ENCODE results near the gene CLIC3. TPM values are rescaled to one million over a fixed set of nuclear protein-coding genes. Genes with fewer than 3 reads are reported as not detected.

The CLIC3 gene
- total RNA-seq, 1 experiment from 2014 or later, result not detected

DNA sequence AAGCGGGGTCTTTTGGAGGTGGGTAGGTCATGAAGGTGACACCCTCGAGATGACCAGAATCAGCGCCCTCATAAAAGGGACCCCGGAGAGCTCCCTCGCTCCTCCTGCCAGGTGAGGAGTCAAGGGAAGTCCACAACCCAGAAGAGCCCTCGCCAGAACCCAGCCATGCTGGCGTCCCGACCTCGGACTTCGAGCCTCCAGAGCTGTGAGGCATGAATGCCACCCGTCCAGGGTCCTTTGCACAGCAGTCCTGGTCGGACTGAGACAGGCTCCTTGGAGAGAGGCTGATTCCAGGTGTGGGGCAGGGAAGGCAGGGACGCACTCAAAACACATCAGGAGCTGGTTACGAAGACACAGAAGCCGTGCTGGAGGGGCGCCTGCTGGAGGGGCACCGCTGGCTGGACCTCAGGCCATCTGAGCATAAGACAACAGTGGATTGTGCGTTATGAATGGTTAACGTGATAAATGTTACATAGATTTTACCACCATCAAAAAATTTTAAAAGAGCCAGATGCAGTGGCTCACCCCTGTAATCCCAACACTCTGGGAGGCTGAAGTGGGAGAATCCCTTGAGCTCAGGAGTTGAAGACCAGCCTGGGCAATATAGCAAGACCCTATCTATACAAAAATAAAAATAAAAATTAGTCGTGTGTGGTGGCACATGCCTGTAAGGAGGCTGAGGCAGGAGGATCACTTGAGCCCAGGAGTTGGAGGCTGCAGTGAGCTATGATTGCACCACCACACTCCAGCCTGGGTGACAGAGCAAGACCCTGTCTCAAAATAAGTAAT is 5.7 kb upstream of the CLIC3 start:
- DNase-seq, result no peak
- H3K27me3 ChIP-seq (ENCODE audit: low read length), result no peaks in the 10 kb centered on the region
- H3K9me3 ChIP-seq (ENCODE audit: low read length), result no peaks in the 10 kb centered on the region
- no peak overlapping the region for H3K4me3 ChIP-seq (ENCODE audit: low read length)
- H3K9ac ChIP-seq (ENCODE audit: low read length), result no peak overlapping the region
- H3K27ac ChIP-seq (ENCODE audit: low read length), result no peak overlapping the region
- H3K9me2 ChIP-seq (replicated peaks; ENCODE audit: insufficient read depth, low read length), result no peaks in the 10 kb centered on the region
- H3K4me1 ChIP-seq (ENCODE audit: low read length), result peaks cover 9% of the 10 kb centered on the region
- H3K79me2 ChIP-seq (ENCODE audit: low read length), result no peaks in the 10 kb centered on the region
- H3K36me3 ChIP-seq (ENCODE audit: insufficient read depth, low read length), result no peaks in the 10 kb centered on the region
- no peak overlapping the region for H2AFZ ChIP-seq (ENCODE audit: low read length)
- H3K4me2 ChIP-seq (ENCODE audit: low read depth, low read length, poor library complexity, severe bottlenecking), result no peak overlapping the region
- H4K20me1 ChIP-seq (ENCODE audit: insufficient read depth, low read depth, low read length), result no peaks in the 10 kb centered on the region

- H2AFZ ChIP-seq (ENCODE audit: low read length), result peak overlapping the region; percentile 65; the same call in 1 of the 2 replicates
Observed at GRCh38 chr9:137000177-137000930, 4.0 kb upstream of the CLIC3 start.

DNA sequence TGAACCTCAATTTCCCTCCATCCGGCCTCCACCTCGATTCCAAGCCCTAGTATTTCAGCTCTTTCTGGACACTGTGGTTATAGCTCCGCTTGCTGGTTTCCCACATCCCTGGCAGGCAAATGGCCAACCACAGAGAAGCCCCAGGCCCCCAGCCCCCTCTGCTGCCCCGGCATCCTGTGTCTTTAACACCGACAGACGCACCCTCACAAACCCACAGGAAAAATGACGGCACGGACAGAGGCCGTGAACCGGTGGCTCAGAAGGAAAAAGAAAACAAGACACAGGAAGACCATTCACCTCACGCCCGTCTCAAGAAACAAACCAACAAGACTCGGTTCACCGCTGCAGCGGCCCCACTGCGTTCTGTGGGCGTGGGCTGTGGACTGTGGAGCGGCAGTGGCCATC is 1.5 kb upstream of the CLIC3 start:
- no peaks in the 10 kb centered on the region for H3K9me3 ChIP-seq (ENCODE audit: low read length)
- H3K27me3 ChIP-seq (ENCODE audit: low read length), result no peaks in the 10 kb centered on the region
- no peak overlapping the region for H3K27ac ChIP-seq (ENCODE audit: low read length)
- no peak for DNase-seq
- H3K4me1 ChIP-seq (ENCODE audit: low read length), result peaks cover 24% of the 10 kb centered on the region
- no peaks in the 10 kb centered on the region for H3K9me2 ChIP-seq (replicated peaks; ENCODE audit: insufficient read depth, low read length)
- H3K4me2 ChIP-seq (ENCODE audit: low read depth, low read length, poor library complexity, severe bottlenecking), result no peak overlapping the region
- H3K79me2 ChIP-seq (ENCODE audit: low read length), result 0 out of 2 replicates have a peak, but pooled peaks cover 5% of the 10 kb centered on the region
- no peak overlapping the region for H3K9ac ChIP-seq (ENCODE audit: low read length)
- H2AFZ ChIP-seq (ENCODE audit: low read length), result no peak overlapping the region
- no peaks in the 10 kb centered on the region for H3K36me3 ChIP-seq (ENCODE audit: insufficient read depth, low read length)
- no peak overlapping the region for H3K4me3 ChIP-seq (ENCODE audit: low read length)
- peaks cover 6% of the 10 kb centered on the region; the same call in 1 of the 2 replicates for H4K20me1 ChIP-seq (ENCODE audit: insufficient read depth, low read depth, low read length)

More at GRCh38 chr9:137000177-137000930, 4.0 kb upstream of the CLIC3 start:
- H3K79me2 ChIP-seq (ENCODE audit: low read length), result no peaks in the 10 kb centered on the region
- peak overlapping the region; percentile 14 for H3K4me2 ChIP-seq (ENCODE audit: low read depth, low read length, poor library complexity, severe bottlenecking)
- no peaks in the 10 kb centered on the region for H3K36me3 ChIP-seq (ENCODE audit: insufficient read depth, low read length)
- H3K4me3 ChIP-seq (ENCODE audit: low read length), result no peak overlapping the region
- H3K27me3 ChIP-seq (ENCODE audit: low read length), result no peaks in the 10 kb centered on the region
- no peaks in the 10 kb centered on the region for H3K9me2 ChIP-seq (replicated peaks; ENCODE audit: insufficient read depth, low read length)
- no peak for DNase-seq
- H3K9ac ChIP-seq (ENCODE audit: low read length), result peak overlapping the region; percentile 42
- peaks cover 14% of the 10 kb centered on the region for H3K4me1 ChIP-seq (ENCODE audit: low read length)
- no peak overlapping the region for H3K27ac ChIP-seq (ENCODE audit: low read length)
- no peaks in the 10 kb centered on the region for H3K9me3 ChIP-seq (ENCODE audit: low read length)
- no peaks in the 10 kb centered on the region for H4K20me1 ChIP-seq (ENCODE audit: insufficient read depth, low read depth, low read length)

GRCh38 chr9:136997371-136997770 is 1.0 kb upstream of the CLIC3 start:
- no peaks in the 10 kb centered on the region for H3K27me3 ChIP-seq (ENCODE audit: low read length)
- no peak for DNase-seq
- H3K9ac ChIP-seq (ENCODE audit: low read length), result no peak overlapping the region
- peaks cover 6% of the 10 kb centered on the region; the same call in 1 of the 2 replicates for H4K20me1 ChIP-seq (ENCODE audit: insufficient read depth, low read depth, low read length)
- no peak overlapping the region for H3K27ac ChIP-seq (ENCODE audit: low read length)
- no peak overlapping the region for H3K4me2 ChIP-seq (ENCODE audit: low read depth, low read length, poor library complexity, severe bottlenecking)
- no peaks in the 10 kb centered on the region for H3K9me2 ChIP-seq (replicated peaks; ENCODE audit: insufficient read depth, low read length)
- H3K36me3 ChIP-seq (ENCODE audit: insufficient read depth, low read length), result no peaks in the 10 kb centered on the region
- no peaks in the 10 kb centered on the region for H3K9me3 ChIP-seq (ENCODE audit: low read length)
- H3K4me3 ChIP-seq (ENCODE audit: low read length), result no peak overlapping the region
- peaks cover 29% of the 10 kb centered on the region for H3K4me1 ChIP-seq (ENCODE audit: low read length)
- no peak overlapping the region for H2AFZ ChIP-seq (ENCODE audit: low read length)
- 0 out of 2 replicates have a peak, but pooled peaks cover 5% of the 10 kb centered on the region for H3K79me2 ChIP-seq (ENCODE audit: low read length)

- H3K36me3 ChIP-seq (ENCODE audit: insufficient read depth, low read length), result no peaks in the 10 kb centered on the region
- H3K9me2 ChIP-seq (replicated peaks; ENCODE audit: insufficient read depth, low read length), result no peaks in the 10 kb centered on the region
- peak overlapping the region; percentile 30 for H3K4me2 ChIP-seq (ENCODE audit: low read depth, low read length, poor library complexity, severe bottlenecking)
- peaks cover 6% of the 10 kb centered on the region; the same call in 1 of the 2 replicates for H4K20me1 ChIP-seq (ENCODE audit: insufficient read depth, low read depth, low read length)
- no peaks in the 10 kb centered on the region for H3K27me3 ChIP-seq (ENCODE audit: low read length)
- no peak overlapping the region for H3K4me3 ChIP-seq (ENCODE audit: low read length)
- H3K27ac ChIP-seq (ENCODE audit: low read length), result no peak overlapping the region
- no peak overlapping the region for H2AFZ ChIP-seq (ENCODE audit: low read length)
- H3K9ac ChIP-seq (ENCODE audit: low read length), result no peak overlapping the region
- H3K4me1 ChIP-seq (ENCODE audit: low read length), result peaks cover 30% of the 10 kb centered on the region
- DNase-seq, result no peak
- H3K9me3 ChIP-seq (ENCODE audit: low read length), result no peaks in the 10 kb centered on the region
- 0 out of 2 replicates have a peak, but pooled peaks cover 5% of the 10 kb centered on the region for H3K79me2 ChIP-seq (ENCODE audit: low read length)
Observed at GRCh38 chr9:136995772-136996311, 526 bp downstream of the CLIC3 start.

- H3K4me1 ChIP-seq (ENCODE audit: low read length), result peaks cover 26% of the 10 kb centered on the region
- H2AFZ ChIP-seq (ENCODE audit: low read length), result no peak overlapping the region
- H3K4me2 ChIP-seq (ENCODE audit: low read depth, low read length, poor library complexity, severe bottlenecking), result no peak overlapping the region
- no peaks in the 10 kb centered on the region for H3K9me3 ChIP-seq (ENCODE audit: low read length)
- H3K9ac ChIP-seq (ENCODE audit: low read length), result no peak overlapping the region
- H3K4me3 ChIP-seq (ENCODE audit: low read length), result no peak overlapping the region
- no peak for DNase-seq
- 0 out of 2 replicates have a peak, but pooled peaks cover 5% of the 10 kb centered on the region for H3K79me2 ChIP-seq (ENCODE audit: low read length)
- peaks cover 6% of the 10 kb centered on the region; the same call in 1 of the 2 replicates for H4K20me1 ChIP-seq (ENCODE audit: insufficient read depth, low read depth, low read length)
- H3K36me3 ChIP-seq (ENCODE audit: insufficient read depth, low read length), result no peaks in the 10 kb centered on the region
- no peaks in the 10 kb centered on the region for H3K27me3 ChIP-seq (ENCODE audit: low read length)
- H3K9me2 ChIP-seq (replicated peaks; ENCODE audit: insufficient read depth, low read length), result no peaks in the 10 kb centered on the region
- no peak overlapping the region for H3K27ac ChIP-seq (ENCODE audit: low read length)
Observed at GRCh38 chr9:136995362-136995761, 1.0 kb downstream of the CLIC3 start.

- H3K4me1 ChIP-seq (ENCODE audit: low read length), result peaks cover 21% of the 10 kb centered on the region
- no peak overlapping the region for H3K4me3 ChIP-seq (ENCODE audit: low read length)
- DNase-seq, result no peak
Observed at GRCh38 chr9:136994888-136995230, 1.5 kb downstream of the CLIC3 start.

More at GRCh38 chr9:136994888-136995230, 1.5 kb downstream of the CLIC3 start:
- no peaks in the 10 kb centered on the region for H3K36me3 ChIP-seq (ENCODE audit: insufficient read depth, low read length)
- H2AFZ ChIP-seq (ENCODE audit: low read length), result no peak overlapping the region
- peaks cover 6% of the 10 kb centered on the region; the same call in 1 of the 2 replicates for H4K20me1 ChIP-seq (ENCODE audit: insufficient read depth, low read depth, low read length)
- no peak overlapping the region for H3K9ac ChIP-seq (ENCODE audit: low read length)
- no peaks in the 10 kb centered on the region for H3K9me3 ChIP-seq (ENCODE audit: low read length)
- H3K79me2 ChIP-seq (ENCODE audit: low read length), result 0 out of 2 replicates have a peak, but pooled peaks cover 5% of the 10 kb centered on the region
- H3K27me3 ChIP-seq (ENCODE audit: low read length), result no peaks in the 10 kb centered on the region
- H3K27ac ChIP-seq (ENCODE audit: low read length), result no peak overlapping the region
- H3K4me2 ChIP-seq (ENCODE audit: low read depth, low read length, poor library complexity, severe bottlenecking), result no peak overlapping the region
- no peaks in the 10 kb centered on the region for H3K9me2 ChIP-seq (replicated peaks; ENCODE audit: insufficient read depth, low read length)
